ENCODE measurements around the gene HIPK2. TPM values are rescaled to one million over a fixed set of nuclear protein-coding genes. Genes with fewer than 3 reads are reported as not detected.
"Not testable (repeated sequence)": the region's sequence is repeated elsewhere in the genome, so short reads cannot be mapped to it uniquely, and the experiment has no call there.

The HIPK2 gene
- total RNA-seq, 1 donor from 2014 or later: 7.7 TPM

GRCh38 chr7:139566075-139566474 is 211.7 kb downstream of the HIPK2 start:
- DNase-seq: no peak

- DNase-seq: no peak
Observed at GRCh38 chr7:139563856-139564255, 213.9 kb downstream of the HIPK2 start.

- no peak for DNase-seq
Observed at GRCh38 chr7:139562961-139563565, 214.7 kb downstream of the HIPK2 start.

GRCh38 chr7:139562491-139562890 is 215.3 kb downstream of the HIPK2 start:
- DNase-seq: no peak

GRCh38 chr7:139560678-139561077 is 217.1 kb downstream of the HIPK2 start:
- DNase-seq: no peak

GRCh38 chr7:139560199-139560598 is 217.6 kb downstream of the HIPK2 start:
- DNase-seq: no peak

- DNase-seq: no peak
Observed at GRCh38 chr7:139559364-139560105, 218.3 kb downstream of the HIPK2 start.

- DNase-seq: no peak
Observed at GRCh38 chr7:139557857-139558581, 219.8 kb downstream of the HIPK2 start.

- not testable (repeated sequence) for DNase-seq
Observed at GRCh38 chr7:139553991-139554700, 223.7 kb downstream of the HIPK2 start.

- DNase-seq: no peak
Observed at GRCh38 chr7:139548302-139549028, 229.3 kb downstream of the HIPK2 start.

GRCh38 chr7:139544645-139545044 is 233.2 kb downstream of the HIPK2 start:
- DNase-seq: no peak

GRCh38 chr7:139543801-139544603 is 233.8 kb downstream of the HIPK2 start:
- DNase-seq: no peak

- DNase-seq: no peak
Observed at GRCh38 chr7:139542308-139543151, 235.3 kb downstream of the HIPK2 start.

GRCh38 chr7:139541600-139542307 is 236.0 kb downstream of the HIPK2 start:
- no peak for DNase-seq

GRCh38 chr7:139540203-139540602 is 237.6 kb downstream of the HIPK2 start:
- no peak for DNase-seq

GRCh38 chr7:139538881-139539635 is 238.7 kb downstream of the HIPK2 start:
- peak; percentile 98 for DNase-seq

GRCh38 chr7:139536152-139536551 is 241.6 kb downstream of the HIPK2 start:
- DNase-seq: no peak

GRCh38 chr7:139534966-139535651 is 242.7 kb downstream of the HIPK2 start:
- no peak for DNase-seq
